HG03108 (cell line): ENCODE measurements around the gene UGT1A8.

Source experiments
- ATAC-seq: cut with Tn5 transposase; IDR thresholded peaks from one replicate; pipeline ENCODE4 v1.9.1; 2021; ENCODE audit warnings: moderate library complexity; ENCODE audit not compliant: unreplicated experiment

The UGT1A8 gene

DNA sequence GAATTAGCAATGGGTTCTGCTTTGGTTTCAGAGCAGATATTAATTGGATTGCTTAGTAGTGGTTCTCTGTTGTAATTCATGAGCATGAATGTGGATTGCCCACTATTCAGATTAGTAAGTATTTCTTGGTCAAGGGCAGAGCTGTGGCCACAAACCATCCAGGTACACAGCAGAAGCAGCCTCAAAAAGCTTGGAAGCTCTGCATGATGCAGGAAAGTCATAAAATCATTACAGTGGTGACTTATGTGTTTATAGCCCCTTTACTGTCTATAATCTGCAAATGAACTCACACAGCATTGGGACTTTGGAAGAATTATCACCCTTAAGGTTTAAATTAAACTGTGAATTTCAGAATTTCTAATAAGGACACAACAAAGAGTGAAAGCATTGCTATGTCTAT, 140.7 kb downstream of the UGT1A8 start:
- ATAC-seq, result no peak

DNA sequence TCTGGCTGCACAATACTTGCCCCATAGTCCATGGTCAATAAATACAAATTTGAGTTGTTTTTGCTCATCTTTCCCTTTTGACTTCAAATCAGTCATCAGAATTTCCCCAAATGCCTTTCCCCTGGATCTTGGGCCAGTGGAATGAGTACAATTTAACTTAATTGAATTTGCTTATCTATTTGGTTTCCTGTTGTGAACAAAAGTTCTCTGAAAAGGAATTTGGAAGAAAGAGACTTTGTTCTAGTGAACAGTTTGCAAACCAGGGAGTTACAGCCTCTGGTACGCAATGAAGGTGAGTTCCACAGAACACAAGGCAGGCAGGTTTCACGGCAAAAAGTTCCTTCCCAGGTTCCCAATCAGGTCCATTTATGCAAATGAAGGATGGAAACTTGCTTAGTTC, 141.4 kb downstream of the UGT1A8 start:
- ATAC-seq, result no peak

DNA sequence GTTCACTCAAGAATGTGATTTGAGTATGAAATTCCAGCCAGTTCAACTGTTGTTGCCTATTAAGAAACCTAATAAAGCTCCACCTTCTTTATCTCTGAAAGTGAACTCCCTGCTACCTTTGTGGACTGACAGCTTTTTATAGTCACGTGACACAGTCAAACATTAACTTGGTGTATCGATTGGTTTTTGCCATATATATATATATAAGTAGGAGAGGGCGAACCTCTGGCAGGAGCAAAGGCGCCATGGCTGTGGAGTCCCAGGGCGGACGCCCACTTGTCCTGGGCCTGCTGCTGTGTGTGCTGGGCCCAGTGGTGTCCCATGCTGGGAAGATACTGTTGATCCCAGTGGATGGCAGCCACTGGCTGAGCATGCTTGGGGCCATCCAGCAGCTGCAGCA, 142.6 kb downstream of the UGT1A8 start, which contains the start of gene UGT1A1:
TSS of gene UGT1A1 (plus strand) at position 228 of the 400 bp plus-strand sequence. CDS start at position 246, 18 bp downstream.
- ATAC-seq, result no peak

DNA sequence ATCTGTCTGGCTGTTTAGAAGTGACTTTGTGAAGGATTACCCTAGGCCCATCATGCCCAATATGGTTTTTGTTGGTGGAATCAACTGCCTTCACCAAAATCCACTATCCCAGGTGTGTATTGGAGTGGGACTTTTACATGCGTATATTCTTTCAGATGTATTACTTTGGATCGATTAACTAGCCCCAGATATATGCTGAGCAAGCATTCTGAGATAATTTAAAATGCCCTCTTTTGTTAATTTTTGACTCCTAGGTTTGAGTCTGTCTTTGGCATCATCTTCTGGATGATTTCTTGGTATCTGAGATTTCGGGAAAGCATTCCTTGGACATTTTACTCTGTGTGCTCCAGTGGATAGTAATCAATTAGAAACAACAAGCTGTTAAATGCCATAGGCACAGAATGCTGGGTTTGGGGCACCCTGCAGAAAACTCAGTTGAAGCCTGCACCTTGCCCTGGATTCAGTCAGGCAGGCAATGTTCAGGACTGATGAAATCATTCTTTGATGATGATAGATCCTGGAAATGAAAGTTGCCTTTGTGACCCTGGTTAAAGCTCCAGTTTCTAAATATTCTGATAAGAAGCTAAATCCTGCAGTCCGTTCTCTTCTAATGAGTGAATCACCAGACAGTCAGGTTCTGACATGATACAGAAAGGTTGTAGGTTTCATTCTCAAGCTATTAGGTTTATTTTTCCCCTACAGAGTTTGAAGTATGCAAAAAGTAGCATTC, 143.8 kb downstream of the UGT1A8 start:
- no peak for ATAC-seq

DNA sequence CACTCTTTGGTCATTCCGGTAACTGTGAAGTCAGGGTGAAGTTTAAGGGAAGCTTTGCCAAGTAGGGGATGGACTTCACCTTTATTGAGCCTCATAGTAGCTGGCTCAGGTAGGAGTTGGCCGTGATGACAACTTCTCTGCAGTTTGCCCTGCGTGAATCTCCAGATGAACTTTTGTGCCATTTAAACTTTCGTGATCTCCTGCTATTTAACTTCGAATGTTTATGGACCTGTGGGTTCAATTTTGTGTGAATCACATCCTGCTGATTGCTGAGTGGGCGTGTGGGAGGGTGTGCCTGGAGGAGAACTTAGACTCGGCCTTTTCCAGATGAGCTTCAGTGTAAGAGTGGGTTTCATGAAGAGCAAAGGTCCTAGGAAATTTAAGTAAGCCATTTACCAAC, 146.8 kb downstream of the UGT1A8 start:
- ATAC-seq, result no peak

DNA sequence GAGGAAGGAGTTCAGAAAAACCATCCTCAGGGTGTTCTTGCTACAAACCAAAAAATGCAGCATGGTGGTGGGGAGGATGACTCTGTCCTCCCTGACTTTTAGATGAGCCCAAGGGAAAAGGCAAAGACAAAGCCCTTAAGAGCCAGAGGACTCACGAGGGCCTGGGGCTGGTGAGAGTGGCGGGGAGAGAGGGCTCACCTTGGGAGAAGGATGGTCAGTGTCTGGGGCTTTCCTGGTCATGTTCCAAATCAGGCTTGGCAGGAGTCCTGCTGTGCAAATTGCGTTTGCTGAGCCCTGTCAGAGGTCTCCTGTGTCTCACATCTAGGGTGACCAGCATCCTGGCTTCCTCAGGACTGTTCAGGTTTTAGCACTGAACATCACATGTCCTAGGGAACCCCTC, 147.3 kb downstream of the UGT1A8 start:
- no peak for ATAC-seq

DNA sequence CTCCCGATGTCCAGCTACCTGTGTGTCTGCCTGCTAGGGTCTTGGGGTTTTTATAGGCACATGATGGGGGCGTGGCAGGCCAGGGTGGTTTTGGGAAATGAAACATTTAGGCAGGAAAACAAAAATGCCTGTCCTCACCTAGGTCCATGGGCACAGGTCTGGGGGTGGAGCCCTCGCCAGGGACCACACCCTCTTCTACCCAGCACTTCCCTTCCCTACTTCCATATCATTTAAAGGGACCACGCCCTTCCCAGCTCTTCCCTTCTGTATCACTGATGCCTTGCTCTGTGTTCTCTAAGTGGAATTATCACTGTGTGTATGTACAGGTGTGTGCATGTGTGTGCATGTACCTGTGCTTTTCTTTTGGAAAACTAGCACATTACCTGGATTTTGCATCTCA, 149.0 kb downstream of the UGT1A8 start:
- no peak for ATAC-seq

DNA sequence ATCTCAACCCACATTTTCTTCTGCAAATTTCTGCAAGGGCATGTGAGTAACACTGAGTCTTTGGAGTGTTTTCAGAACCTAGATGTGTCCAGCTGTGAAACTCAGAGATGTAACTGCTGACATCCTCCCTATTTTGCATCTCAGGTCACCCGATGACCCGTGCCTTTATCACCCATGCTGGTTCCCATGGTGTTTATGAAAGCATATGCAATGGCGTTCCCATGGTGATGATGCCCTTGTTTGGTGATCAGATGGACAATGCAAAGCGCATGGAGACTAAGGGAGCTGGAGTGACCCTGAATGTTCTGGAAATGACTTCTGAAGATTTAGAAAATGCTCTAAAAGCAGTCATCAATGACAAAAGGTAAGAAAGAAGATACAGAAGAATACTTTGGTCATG, 150.6 kb downstream of the UGT1A8 start:
- ATAC-seq, result no peak

DNA sequence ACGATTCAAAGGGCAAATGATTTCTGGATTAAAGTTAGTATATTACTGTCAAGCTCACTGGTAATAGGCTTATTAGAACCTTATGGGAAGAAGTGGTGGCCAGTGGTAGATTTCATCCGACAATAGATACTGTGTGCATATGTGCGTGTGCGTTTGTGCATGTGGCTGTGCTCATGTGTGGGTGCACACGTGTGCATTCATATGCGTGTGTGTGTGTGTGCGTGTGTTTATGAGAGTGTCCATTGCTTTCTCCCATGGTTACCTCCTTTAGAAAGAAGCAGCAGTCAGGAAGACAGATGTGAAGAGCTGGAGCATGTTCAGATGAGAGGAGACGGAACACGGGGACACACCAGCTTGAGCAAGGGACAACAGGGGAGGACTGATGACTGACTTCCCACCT, 151.8 kb downstream of the UGT1A8 start:
- no peak for ATAC-seq

DNA sequence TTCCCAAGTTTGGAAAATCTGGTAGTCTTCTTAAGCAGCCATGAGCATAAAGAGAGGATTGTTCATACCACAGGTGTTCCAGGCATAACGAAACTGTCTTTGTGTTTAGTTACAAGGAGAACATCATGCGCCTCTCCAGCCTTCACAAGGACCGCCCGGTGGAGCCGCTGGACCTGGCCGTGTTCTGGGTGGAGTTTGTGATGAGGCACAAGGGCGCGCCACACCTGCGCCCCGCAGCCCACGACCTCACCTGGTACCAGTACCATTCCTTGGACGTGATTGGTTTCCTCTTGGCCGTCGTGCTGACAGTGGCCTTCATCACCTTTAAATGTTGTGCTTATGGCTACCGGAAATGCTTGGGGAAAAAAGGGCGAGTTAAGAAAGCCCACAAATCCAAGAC, 154.7 kb downstream of the UGT1A8 start:
- no peak for ATAC-seq

DNA sequence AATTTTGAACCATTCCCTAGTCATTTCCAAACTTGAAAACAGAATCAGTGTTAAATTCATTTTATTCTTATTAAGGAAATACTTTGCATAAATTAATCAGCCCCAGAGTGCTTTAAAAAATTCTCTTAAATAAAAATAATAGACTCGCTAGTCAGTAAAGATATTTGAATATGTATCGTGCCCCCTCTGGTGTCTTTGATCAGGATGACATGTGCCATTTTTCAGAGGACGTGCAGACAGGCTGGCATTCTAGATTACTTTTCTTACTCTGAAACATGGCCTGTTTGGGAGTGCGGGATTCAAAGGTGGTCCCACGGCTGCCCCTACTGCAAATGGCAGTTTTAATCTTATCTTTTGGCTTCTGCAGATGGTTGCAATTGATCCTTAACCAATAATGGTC, 155.2 kb downstream of the UGT1A8 start:
- no peak for ATAC-seq

DNA sequence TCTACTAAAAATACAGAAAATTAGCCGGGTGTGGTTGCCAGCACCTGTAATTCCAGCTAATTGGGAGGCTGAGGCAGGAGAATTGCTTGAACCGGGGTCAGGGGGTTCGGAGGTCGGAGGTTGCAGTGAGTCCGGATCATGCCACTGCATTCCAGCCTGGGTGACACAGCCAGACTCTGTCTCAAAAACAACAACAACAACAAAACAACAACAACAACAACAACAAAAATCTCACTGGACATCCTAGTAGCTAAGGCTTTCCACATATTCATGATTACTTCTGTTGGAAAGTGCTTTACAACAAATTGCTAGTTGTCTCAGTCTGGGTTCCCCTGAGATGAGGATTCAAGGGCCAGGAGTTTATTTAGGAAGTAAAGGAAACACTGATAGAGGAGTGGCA, 156.4 kb downstream of the UGT1A8 start:
- ATAC-seq, result no peak

DNA sequence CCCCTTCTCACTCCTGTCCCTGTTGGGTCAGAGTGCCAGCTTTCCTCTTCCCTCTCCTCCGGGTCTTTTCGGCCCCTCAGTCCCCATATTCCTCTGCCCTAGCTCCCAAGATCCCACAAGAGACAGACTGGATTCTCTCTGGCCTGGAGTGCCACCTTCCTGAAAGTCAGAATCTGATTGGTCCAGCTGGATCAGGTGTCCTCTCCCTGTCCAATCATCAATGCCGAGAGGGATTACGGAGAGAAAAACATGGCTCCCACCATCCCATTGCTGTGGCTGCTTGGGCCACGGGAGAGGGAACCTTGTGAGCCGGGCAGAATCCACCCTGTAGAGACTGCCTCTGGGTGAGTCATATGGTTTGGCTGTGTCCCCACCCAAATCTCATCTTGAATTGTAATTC, 158.0 kb downstream of the UGT1A8 start:
- ATAC-seq, result no peak

DNA sequence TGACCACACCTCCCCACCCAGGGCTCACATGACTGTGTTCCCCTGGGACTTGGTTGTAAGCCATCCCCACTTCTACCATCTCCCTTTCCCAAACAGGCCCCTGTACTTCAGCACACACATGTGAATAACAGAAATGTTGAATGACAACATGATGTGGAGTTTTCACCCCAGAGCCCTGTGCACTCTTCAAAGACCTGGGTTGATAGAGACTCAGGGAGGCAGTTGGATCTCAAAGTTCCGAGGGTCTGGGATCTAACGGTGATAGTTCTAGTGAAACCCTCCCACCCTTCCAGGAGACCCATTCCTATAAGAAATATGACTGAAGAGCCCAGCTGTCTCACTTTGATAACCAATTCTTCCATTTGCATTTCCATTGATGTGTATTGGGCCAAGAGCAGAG, 160.6 kb downstream of the UGT1A8 start, which contains the start of gene MROH2A:
TSS of gene MROH2A (plus strand) at position 301 of the 400 bp plus-strand sequence. CDS start 1,029 bp downstream, outside the sequence.
- ATAC-seq, result no peak

DNA sequence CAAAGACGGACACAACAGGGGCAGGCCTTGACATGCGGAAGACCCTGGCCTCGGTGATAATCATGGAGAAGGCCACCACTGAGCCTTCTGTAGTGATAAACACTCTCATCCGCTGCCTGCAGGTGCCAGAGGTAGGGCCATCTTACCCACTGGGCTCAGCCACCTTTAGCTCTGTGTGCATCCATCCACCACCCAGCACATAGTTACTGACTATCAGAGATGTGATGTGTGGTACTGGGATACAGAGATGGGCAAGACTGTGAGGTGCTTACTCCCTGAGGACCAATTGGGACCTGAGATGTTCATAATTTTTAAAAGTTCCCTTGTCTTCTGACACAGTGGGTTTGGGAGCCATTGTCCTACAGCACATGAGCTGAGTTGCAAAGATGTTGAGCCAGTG, 162.3 kb downstream of the UGT1A8 start:
- no peak for ATAC-seq

DNA sequence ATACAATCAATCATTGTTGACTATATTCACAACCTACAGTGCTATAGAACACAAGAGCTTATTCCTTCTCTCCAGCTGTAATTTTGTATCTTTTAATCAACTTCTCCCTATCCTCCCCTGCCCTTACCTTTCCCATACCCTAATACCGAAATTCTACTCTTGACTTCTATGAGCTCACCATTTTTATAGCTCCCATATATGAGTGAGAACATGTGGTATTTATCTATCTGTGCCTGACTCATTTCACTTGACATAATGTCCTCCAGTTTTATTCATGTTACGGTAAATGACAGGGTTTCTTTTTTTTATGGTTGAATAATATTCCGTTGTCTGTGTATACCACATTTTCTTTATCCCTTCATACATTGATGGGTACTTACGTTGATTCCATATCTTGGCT, 163.3 kb downstream of the UGT1A8 start:
- no peak for ATAC-seq

DNA sequence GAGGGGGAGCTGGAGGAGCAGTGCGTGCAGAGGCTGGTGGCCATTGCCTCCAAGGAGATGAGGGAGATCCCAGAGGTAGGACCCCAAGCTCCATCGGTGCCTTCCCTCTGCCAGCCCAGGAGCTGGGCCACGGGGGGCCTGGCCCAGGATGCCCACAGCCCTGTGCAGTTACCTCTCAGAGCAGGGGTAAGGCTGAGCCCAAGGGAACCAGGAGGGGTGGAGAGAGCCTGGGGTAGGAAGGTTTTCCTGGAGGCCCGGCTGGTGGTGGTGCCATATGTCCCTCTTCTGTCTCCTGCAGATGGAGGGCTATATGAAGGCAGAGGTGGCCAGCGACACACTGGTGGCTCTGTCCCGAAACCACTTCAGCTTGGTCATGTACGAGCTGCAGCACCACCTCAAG, 172.1 kb downstream of the UGT1A8 start:
- no peak for ATAC-seq

DNA sequence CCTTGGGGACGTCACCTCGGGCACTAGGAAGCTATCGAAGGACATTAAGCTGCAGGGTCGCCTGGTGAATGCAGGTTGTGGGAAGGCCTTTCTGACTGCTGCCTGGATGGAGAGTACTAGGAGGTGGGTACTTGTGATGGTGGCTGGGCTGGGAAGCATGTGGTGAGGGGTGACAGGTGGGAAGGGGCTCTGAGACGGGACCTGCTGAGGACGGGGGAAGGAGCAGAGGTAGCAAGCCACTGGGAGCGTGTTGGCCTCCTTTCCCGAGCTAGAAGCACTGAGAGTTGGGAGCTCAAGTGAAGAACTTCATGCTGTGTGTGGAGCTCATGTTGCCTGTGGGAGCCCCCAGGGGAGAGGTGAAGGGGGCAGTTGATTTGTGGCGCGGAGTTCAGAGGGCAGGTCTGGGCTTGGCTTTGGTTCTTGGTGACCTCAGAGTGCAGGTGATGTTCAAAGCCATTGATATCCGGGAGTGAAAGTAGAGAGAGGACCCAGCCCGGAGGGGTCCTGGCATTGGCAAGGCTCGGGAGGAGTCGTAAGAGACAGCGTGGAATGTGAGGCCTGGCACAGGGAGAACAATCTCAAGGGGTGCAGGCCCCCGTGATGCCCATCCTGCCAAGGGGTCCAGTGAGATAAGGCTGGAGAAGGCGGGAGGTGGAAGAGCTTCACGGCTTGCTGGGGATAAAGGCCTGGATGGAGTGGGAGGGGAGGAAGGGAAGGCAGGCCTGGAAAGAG, 173.9 kb downstream of the UGT1A8 start:
- no peak for ATAC-seq

DNA sequence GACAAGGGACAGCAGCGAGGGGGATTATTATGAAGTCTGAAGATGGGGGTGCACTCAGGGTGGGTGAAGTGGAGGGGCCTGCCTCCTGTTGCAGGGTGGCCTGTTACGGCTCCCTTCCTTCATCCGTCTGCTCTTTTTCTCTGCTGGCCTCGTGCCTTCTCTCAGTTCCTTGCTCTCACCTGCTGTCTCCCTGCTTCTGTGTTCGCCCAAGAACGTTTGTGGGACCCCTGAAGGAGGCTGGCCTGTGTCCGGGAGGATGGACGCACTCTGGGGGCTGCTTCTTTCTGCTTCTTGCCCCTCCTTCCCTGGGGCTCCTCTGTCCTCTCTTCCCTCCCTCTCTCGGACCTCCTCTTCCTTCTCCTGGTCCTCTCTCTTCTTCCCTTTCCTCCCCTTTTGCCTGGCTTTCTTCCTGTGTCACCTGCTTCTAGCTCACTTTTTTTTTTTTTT, 174.5 kb downstream of the UGT1A8 start:
- ATAC-seq, result no peak

DNA sequence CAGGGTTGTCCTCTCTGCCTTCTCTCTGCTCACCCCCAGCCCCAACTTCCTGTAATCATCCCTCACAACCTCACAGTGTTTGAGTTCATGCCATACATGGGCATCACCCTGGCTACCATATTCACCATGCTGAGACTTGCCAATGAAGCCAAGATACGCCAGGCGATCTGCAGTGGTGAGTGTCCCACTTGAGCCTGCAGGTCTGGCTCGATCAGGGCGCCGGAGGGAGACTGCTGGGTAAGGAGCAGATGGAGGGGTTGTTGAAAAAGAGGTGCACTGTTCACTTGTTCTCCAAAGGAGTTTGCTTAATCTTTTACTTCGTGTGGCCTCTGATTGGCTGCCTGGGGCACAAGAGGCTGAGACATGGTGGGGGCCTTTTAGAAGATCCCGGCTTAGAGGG, 175.3 kb downstream of the UGT1A8 start:
- no peak for ATAC-seq

DNA sequence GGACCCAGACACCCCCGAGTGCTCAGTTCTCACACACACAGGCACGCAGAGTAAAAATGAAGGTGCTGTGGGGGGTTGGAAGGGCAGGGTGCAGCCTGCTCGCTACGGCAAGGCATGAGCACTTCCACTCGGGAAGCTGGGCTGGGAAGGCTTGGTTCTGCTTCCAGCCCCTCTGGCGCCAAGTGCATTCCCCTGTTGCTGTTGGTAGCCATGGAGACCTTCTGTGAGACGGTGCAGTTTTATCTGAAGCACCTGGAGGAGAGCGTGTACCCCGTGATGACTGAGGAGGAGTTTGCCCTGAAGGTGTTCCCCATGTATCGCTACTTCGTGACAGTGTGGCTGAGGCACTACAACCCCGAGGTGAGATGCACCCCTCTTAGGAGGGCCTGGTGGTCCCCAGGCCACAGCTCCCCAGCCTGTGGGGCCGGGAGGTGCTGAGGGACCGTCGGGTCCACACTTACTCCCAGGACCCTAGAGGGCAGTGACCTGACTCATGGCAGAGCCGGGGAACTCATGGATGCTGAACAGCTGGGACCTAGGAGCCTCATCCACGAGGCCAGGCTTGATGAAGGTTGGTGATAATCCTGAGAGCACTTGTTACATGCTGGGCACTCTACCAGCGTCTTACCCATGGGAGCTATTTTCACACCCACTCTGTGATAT, 176.2 kb downstream of the UGT1A8 start:
- no peak for ATAC-seq

DNA sequence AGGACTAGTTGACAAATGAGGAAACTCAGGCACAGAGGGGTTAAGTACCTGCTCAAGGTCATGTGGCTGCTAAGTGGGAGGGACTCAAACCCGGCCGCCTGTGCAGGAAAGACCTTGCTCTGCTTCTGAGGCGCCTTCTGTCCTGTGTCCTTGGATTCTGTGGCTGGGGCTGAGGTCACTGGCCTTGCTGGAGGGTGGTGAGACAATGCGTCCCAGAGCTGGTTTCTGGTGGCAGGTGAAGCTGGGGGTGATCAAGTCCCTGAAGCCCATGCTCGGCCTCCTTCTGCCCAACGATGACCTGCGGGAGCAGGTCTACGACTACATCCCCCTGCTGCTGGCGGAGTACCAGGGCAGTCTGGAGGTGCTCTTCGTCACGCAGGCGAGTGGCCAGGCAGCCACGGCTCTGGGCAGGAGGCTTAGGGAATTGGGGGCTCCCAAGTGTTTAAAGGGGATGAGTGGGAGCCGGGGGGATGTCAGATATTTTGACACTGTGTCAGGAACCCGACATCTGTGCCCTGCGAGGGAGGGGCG, 176.8 kb downstream of the UGT1A8 start:
- ATAC-seq, result no peak
